ENCODE measurements around the gene CALHM1. TPM values are rescaled to one million over a fixed set of nuclear protein-coding genes. Genes with fewer than 3 reads are reported as not detected.

The CALHM1 gene
- total RNA-seq (not detected), polyA plus RNA-seq (not detected)
- long read RNA-seq, donor 1 = 0 reads
- long read RNA-seq, donor 2 = 0 reads
- long read RNA-seq, donor 3 = 0 reads
- long read RNA-seq, donor 4 = 0 reads
- long read RNA-seq, donor 5 = 0 reads

GRCh38 chr10:103458720-103459119 lies at the start of gene CALHM1:
Gene CALHM1 (minus strand): TSS chr10:103458900. CDS start chr10:103458751, 149 bp downstream.
- no peak for ATAC-seq (ENCODE audit: insufficient read depth, low FRiP score)

GRCh38 chr10:103507235-103508191 lies 48.8 kb upstream of the CALHM1 start:
- ATAC-seq (ENCODE audit: insufficient read depth, low FRiP score) = no peak

More at GRCh38 chr10:103458720-103459119, at the start of gene CALHM1:
- 54 to 64% methylated on average over 6 to 9 of the region's 9 CpGs for WGBS, 2 donors
- no peaks in the 10 kb centered on the region for H3K36me3 ChIP-seq (ENCODE audit: control insufficient read depth in 4 of 4, insufficient read depth in 4 of 4, low read length in 4 of 4)
- DNase-seq = no peak
- no peak for TF ChIP-seq CTCF (IDR thresholded peaks at IDR 0.05; ENCODE audit: control extremely low read depth, extremely low read depth)
- H3K9ac ChIP-seq (ENCODE audit: insufficient read depth in 1 of 2, low read length in 2 of 2) = no peak within 1 kb of the TSS
- no peaks in the 10 kb centered on the region for H3K4me1 ChIP-seq (ENCODE audit: control insufficient read depth in 5 of 5, insufficient read depth in 5 of 5, low read length in 5 of 5)
- H3K4me3 ChIP-seq = no peak within 1 kb of the TSS
- H3K27me3 ChIP-seq (ENCODE audit: control insufficient read depth in 3 of 3, insufficient read depth in 3 of 3, low read length in 2 of 3) = no peaks in the 10 kb centered on the region
- H3K9me3 ChIP-seq (ENCODE audit: control insufficient read depth in 4 of 4, insufficient read depth in 3 of 4, low read length in 3 of 4) = no peaks in the 10 kb centered on the region
- H3K27ac ChIP-seq (ENCODE audit: low read depth in 1 of 2, low read length in 1 of 2) = no peak within 1 kb of the TSS

GRCh38 chr10:103506061-103506460 lies 47.4 kb upstream of the CALHM1 start:
- WGBS, 2 donors = 90 to 94% methylated on average over 4 of the region's 4 CpGs
- no peaks in the 10 kb centered on the region for H3K4me1 ChIP-seq (ENCODE audit: control insufficient read depth in 5 of 5, insufficient read depth in 5 of 5, low read length in 5 of 5)
- H3K27me3 ChIP-seq (ENCODE audit: control insufficient read depth in 3 of 3, insufficient read depth in 3 of 3, low read length in 2 of 3) = peaks cover 0 to 5% (median 4%) of the 10 kb centered on the region in 3 donors
- H3K9ac ChIP-seq (ENCODE audit: insufficient read depth in 1 of 2, low read length in 2 of 2) = no peak overlapping the region
- no peak overlapping the region for H3K4me3 ChIP-seq
- TF ChIP-seq CTCF (IDR thresholded peaks at IDR 0.05; ENCODE audit: control extremely low read depth, extremely low read depth) = no peak
- H3K9me3 ChIP-seq (ENCODE audit: control insufficient read depth in 4 of 4, insufficient read depth in 3 of 4, low read length in 3 of 4) = peaks cover 0 to 2% (median 0%) of the 10 kb centered on the region in 4 donors
- DNase-seq (no peak), ATAC-seq (ENCODE audit: insufficient read depth, low FRiP score) (no peak)
- no peak overlapping the region for H3K27ac ChIP-seq (ENCODE audit: low read depth in 1 of 2, low read length in 1 of 2)
- H3K36me3 ChIP-seq (ENCODE audit: control insufficient read depth in 4 of 4, insufficient read depth in 4 of 4, low read length in 4 of 4) = no peaks in the 10 kb centered on the region

More at GRCh38 chr10:103507235-103508191, 48.8 kb upstream of the CALHM1 start:
- TF ChIP-seq CTCF (IDR thresholded peaks at IDR 0.05; ENCODE audit: control extremely low read depth, extremely low read depth) = no peak
- no peaks in the 10 kb centered on the region for H3K36me3 ChIP-seq (ENCODE audit: control insufficient read depth in 4 of 4, insufficient read depth in 4 of 4, low read length in 4 of 4)
- peaks cover 0 to 2% (median 0%) of the 10 kb centered on the region in 4 donors for H3K9me3 ChIP-seq (ENCODE audit: control insufficient read depth in 4 of 4, insufficient read depth in 3 of 4, low read length in 3 of 4)
- H3K27ac ChIP-seq (ENCODE audit: low read depth in 1 of 2, low read length in 1 of 2) = no peak overlapping the region
- H3K4me3 ChIP-seq = no peak overlapping the region
- H3K9ac ChIP-seq (ENCODE audit: insufficient read depth in 1 of 2, low read length in 2 of 2) = no peak overlapping the region
- WGBS, 2 donors = 70 to 75% methylated on average over 10 of the region's 10 CpGs
- no peaks in the 10 kb centered on the region for H3K4me1 ChIP-seq (ENCODE audit: control insufficient read depth in 5 of 5, insufficient read depth in 5 of 5, low read length in 5 of 5)
- no peak for DNase-seq
- peaks cover 0 to 4% (median 3%) of the 10 kb centered on the region in 3 donors for H3K27me3 ChIP-seq (ENCODE audit: control insufficient read depth in 3 of 3, insufficient read depth in 3 of 3, low read length in 2 of 3)

Measured in lung (tissue), 16 donors.